Suprapubic skin (tissue), 4 donors: ENCODE results near the gene MEX3A.
A peak's percentile ranks its signal among the peaks of the same experiment; 100 is the strongest.

Experiments used
- CTCF ChIP-seq, 2 donors: fragments of 200-600 bp in 1 of 2; fragments of 450-650 bp in 1 of 2; sonication (generic) in 1 of 2; IDR thresholded peaks; one replicate each; pipeline ENCODE4 v1.5.1; 2016 to 2019; ENCODE audit warnings: antibody characterized with exemption in 2 of 2, mild to moderate bottlenecking in 1 of 2, moderate library complexity in 1 of 2
- EP300 ChIP-seq: sonication (generic); formaldehyde crosslinking; IDR thresholded peaks from one replicate; pipeline ENCODE4 v1.6.1; 2017; ENCODE audit warnings: antibody characterized with exemption
- POLR2A ChIP-seq, 2 donors: fragments of 450-650 bp; IDR thresholded peaks; one replicate each; pipeline ENCODE4 v1.6.1; 2017; ENCODE audit warnings: antibody characterized with exemption in 2 of 2, mild to moderate bottlenecking in 2 of 2, moderate library complexity in 2 of 2
- POLR2AphosphoS5 ChIP-seq, 3 donors: sonication (generic); formaldehyde crosslinking; IDR thresholded peaks; one replicate each; pipeline ENCODE4 v1.6.1; 2017; ENCODE audit warnings: antibody characterized with exemption in 3 of 3

GRCh38 chr1:156126630-156127534, 44.6 kb upstream of the MEX3A start:
- no peak for TF ChIP-seq CTCF (IDR thresholded peaks at IDR 0.05)
- TF ChIP-seq POLR2A (IDR thresholded peaks at IDR 0.05): no peak
- TF ChIP-seq POLR2AphosphoS5 (IDR thresholded peaks at IDR 0.05): peak in 1 of 3 donors; percentile 21
- no peak for TF ChIP-seq EP300
